IPS-11a (cell line): Measurements from ENCODE around the gene ADCY3.
A peak's percentile ranks its signal among the peaks of the same experiment; 100 is the strongest.

ENCODE experiments used
- H3K4me3 ChIP-seq: one replicate; pipeline ENCODE4 v1.5.1; 2013; ENCODE audit warnings: low read depth, low read length, control low read depth

The ADCY3 gene

DNA sequence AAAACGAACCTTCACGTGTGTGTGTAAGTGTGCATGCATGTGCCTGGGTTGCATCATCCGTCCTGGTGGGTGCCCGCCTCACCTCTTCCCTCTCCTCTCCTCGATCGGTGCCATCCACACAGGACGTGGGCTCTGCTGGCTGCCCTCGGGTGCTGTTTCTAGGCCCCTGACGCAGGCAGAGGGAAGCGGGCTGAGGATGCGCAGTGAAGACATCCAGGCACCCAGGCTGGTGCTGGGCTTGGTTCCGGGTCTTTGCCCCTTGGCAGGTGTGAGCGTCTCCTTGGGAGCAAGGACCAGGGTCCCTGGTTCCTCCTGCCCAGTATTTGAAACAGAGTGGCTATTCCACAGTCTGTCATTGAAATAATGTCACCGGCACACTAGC is 6.2 kb upstream of the ADCY3 start:
- no peak overlapping the region for H3K4me3 ChIP-seq

DNA sequence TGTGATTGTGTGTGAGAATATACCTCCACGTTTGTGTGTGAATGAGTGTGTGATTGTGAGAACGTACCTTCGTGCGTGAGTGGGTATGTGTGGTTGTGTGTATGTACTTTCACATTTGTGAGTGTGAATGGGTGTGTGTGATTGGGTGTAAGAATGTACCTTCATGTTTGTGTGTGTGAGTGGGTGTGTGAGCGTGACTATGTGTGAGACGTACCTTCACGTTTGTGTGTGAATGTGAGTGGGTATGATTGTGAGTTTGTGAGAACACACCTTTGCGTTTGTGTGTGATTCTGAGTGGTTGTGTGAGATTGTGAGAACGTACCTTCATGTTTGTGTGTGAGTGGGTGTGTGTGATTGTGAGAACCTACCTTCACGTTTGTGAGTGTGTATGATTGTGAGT is 5.8 kb upstream of the ADCY3 start:
- H3K4me3 ChIP-seq = no peak overlapping the region

DNA sequence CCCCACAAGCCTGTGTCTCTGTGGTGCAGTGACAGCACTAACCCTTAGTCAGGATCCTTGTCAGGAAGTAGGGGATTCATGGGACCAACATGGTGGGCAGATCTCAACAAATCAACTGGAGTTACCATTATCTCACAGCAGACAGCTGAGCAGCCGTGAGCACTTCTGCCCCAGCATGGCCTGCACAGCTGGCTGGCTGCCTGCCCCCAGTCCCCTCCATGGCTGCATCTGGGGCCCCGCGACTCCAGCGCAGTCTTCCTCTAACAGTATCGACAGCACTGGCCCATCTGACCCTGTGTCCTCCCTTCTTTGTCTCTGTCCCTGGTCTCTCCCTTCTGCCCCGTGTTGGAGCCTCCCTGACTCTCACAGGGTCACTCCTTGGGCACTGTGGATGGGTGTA is 4.7 kb upstream of the ADCY3 start:
- no peak overlapping the region for H3K4me3 ChIP-seq

DNA sequence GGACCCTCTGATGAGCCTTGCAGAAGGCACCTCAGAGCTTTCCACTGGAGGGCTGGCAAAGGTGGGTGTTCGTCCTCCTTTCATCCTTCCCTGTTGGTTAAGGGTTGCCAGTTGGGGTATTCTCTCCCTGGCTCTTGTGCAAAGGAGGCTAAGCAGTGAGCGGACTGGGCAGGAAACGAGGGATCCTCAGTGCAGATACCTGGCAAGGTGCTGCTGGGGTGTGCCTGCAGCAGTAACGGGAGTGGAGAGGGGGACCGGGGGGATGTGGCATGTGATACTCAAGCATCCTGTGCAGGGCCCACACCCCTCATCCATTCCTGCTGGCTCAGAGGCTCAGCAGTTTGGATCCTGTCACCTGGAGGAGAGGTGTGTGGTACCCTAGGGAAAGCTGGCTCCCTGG is 4.2 kb upstream of the ADCY3 start:
- no peak overlapping the region for H3K4me3 ChIP-seq

DNA sequence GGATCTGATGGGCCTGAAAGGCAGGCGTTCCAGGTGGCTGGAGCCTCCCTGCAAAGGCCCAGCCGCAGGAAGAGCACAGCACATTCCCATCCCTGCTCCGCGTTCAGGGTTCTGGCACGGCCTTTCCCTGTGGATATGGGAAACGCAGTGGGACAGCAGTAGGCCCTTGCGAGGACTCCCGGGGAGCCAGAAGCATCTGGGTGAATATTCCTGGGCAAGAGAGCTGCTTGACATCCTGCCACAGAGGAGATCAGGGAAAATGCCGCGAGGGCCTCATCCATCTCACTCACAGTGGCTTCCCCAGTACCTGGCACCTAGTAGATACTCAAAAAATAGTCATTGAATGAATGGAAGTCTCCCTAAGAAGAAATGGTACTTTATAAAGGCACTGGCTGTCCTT is 3.1 kb upstream of the ADCY3 start:
- no peak overlapping the region for H3K4me3 ChIP-seq

DNA sequence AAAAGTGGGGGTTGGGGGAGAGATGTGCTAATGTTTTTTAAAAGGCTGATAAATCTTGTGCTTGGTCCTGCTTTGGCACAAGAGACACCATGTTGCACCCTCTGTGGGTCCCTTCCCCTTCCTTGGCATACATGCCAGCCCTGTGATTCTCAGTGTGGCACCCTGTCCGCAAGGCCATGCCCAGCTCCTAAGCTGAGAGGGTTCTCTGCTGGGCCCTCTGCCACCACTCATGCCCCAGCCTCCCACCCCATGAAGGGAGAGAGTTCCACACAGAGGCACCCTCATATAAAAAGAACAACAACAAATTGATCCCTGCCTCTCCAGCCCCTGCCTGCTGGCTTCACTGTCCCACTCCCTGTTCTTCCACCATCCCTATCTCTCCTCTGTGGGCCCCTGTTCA is 2.5 kb upstream of the ADCY3 start:
- no peak overlapping the region for H3K4me3 ChIP-seq

DNA sequence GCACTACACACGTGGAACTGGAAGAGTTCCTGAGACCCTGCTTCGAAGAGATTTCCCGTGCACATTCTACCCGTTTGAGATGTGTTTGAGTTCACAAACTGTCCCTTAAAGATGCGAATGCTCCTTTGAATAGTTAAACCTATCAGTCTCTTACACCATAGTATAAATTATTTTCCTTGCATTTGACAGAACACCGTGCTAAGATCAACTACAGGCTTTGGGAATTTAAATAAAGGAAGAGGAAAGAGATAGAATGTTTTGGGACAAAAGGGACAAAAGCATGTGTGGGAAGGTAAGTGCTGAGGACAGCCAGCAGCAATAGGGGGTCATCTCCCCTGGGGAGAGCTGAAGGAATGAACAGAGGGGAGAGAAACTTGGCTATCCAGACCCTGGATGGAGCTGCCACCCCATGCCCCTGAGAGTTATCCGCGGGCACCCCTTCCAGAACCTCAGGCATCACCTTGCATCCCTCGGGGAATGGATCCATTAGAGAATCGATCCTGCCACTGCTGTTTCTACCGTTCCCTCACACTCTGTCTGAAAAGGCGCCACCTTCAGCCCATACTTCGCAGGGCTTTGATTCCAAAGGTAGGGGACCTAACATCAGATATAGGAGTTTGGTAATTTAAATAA is 888 bp upstream of the ADCY3 start:
- H3K4me3 ChIP-seq = peak overlapping the region; percentile 56

DNA sequence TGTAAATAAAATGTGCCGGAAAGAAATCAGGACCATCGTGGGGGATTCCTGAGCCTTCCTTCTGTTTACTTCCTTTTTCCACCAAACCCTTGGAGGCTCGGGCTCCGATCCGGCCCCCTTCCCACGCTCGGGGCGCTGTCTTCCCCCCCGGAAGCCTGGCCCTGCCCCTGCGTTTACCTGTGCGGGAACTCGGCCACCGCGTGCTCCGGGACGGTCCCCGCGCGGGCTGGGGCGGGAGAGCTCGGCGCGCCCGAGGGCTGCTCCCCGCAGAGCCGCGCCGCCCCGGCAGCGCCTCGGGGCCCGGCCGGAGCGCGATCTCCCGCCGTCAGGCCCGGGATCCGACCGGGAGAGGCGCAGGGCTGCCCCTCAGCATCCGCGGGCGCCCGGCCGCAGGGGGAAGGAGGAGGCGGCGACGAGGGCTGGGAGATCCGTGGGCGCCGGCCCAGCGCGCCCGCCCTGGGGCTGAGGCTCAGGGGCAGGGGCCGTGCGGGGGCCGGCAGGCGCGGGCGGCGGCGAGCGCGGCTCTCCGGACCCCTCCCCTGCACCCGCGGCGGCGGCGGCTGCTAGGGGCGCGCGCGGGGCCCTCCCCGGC is 435 bp downstream of the ADCY3 start:
- peak overlapping the region; percentile 35 for H3K4me3 ChIP-seq

DNA sequence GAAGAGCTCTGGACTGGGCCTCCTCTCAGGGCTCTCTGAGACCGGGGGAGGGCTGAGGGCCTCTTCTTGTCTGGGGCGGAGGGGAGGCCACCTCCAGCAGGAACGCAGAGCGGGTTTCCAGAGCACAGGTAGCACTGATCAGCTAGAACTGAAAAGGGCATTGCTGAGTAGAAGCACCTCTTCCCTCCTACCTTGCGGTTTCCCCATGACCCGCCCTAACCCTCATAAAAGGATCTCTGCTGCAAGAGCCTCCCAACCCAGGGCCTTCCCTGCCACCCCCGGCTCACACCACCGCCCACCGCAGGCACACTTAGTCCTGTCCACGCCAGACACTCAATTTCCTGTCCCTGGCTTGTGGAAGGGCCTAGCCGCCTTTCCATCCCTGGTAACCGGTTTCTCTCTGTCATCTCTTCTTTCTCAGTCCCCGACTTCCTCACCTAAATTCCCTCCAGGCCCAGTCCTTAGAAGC is 966 bp downstream of the ADCY3 start:
- peak overlapping the region; percentile 35 for H3K4me3 ChIP-seq

DNA sequence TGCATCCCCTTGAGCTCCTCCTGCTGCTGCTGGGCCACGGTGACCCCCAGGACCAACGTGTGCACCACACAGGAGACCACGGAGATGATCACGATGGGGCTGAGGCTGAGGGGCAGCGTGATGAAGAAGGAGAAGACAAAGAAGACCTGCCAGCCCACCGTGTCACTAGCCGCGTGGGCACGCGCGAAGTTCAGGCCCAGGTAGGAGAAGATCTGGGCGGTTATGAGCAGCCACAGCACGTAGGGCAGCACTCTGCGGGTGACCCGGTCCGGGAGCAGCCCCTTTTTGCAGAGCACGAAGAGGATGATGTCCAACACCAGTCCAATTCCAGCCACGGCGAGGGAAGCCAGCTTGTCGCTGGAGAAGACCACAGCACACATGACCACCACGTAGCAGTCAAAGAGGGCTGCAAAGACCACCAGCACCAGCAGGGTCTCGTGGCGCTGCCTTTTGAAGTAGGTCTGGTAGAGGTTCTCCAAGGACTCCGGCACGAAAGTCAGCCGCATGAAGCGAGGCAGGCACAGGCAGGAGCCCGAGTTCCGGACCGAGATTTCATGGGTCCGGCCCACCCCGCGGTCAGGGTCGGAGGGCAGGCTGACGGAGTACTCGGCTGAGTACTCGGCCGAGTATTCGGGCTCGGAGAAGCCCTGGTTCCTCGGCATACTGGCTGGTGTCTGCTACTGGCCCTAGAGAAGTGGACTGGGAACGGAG is 1.6 kb downstream of the ADCY3 start:
- no peak overlapping the region for H3K4me3 ChIP-seq

DNA sequence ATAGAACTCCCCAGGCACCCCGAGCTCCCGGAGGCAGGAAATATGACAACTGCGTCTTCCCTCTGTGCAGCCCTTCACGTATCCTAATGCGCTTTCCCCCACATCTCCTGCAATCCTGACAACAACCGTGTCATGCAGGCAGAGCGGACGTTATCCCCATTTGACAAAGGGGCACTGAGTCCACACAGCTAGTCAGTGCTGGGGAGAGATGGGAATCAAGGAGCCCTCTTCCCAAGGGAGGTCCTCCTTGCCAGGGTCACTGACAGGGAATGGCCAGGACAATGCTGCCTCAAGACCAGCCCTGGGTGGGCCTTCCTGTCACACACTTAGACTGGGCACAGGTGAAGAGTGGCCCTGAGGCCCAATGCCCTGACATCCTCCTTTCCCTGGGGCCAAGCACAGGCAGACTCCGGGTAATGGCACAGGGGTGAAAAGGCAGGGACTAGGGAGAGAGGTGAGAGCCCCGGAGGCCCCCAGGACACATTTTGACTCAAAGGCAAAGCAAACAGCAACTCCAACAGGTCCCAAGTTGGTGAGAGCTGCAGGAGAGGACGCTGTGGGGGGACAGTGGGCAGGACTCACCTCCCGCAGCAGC is 2.2 kb downstream of the ADCY3 start:
- no peak overlapping the region for H3K4me3 ChIP-seq

DNA sequence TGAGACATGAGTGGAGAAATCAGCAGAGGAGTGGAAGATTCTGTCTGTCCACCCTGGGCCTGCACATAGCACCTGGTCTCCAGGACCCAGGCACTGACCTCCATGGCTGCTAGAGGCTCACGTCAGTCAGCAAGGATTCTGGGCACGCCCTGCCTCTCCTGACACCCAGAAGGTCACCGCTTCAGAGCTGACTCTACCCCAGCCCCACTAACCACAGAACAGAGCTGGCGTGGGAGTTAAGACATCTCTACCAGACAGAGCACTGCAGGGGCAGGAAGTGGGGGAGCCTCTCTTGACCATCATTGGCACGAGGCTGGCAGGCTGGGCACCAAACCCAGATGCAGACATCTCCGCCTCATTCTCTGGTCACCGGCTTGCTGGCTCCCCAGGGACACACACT is 3.0 kb downstream of the ADCY3 start:
- H3K4me3 ChIP-seq = no peak overlapping the region

DNA sequence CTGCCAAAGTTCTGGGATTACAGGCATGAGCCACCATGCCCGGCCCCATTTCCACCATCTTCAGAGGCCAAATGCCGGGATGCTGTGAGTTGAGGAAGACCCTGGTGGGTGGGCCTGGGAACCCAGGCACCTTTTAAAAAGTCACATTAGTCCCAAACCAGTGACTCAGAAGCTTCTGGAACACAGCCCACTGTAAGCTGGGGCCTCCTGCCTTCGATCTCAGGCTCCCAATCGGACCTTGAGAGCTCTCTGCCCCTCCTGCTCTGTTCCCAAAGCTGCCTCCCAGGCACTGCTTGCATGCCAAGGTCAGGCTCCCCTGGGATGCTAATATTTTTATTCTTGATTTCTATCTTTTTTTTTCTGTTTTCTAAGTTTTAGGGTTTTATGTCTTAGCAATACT is 4.2 kb downstream of the ADCY3 start:
- H3K4me3 ChIP-seq = no peak overlapping the region

DNA sequence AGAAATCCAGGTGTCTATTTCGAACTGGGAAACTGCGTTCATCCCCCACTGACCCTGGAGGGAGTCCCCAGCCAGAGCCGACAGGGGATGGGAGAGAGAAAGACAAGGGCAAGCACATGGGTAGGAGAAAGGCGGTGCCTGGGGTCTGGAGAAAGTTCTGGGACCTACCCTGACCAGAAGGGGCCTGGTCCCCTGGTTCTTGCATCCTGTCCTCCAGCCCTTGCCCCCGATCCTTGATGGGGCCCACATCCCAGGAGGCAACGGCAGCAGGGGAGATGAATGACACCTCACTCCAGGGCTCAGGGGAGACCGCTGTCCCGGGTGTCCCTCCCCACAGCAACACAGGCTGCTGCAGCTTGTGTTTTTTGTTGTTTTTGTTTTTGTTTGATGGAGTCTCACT is 4.9 kb downstream of the ADCY3 start:
- no peak overlapping the region for H3K4me3 ChIP-seq

DNA sequence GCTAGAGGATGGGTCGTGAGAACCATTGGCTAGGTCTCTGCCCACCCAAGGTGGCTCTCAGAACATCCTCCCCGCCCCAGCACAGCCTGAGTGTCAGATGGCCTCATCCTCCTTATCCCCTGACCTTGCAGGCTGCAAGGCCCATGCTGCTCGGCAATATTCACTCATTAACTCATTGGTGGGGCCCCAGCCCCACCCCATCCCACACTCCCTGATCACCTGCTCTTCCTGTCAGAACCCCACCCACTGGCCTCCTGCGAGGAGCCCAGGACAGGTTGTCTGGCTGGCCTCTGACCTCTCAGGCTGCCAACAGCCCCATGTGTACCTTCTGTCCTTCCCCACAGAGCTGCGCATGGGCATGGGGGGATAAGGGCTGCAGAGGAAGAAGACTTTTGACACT is 5.3 kb downstream of the ADCY3 start:
- no peak overlapping the region for H3K4me3 ChIP-seq

DNA sequence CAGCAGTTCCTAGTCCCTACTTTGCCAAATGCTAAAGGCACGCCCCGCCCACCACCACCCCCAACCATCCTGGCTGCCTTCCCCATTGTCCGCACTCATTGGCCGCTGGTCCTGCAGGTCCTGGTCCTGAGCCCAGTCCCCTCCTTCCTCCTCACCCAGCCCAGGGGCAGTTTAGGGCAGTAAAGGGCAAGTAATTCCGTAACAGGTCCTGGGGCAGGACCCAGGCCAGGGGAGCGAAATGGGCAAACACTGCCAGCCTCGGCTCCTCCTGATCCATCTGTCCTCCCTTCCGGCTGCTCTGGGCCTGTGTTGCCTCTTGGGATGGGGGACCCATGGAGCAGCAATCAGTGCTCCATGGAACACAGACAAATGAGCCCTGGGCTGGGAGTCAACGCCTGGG is 6.1 kb downstream of the ADCY3 start:
- no peak overlapping the region for H3K4me3 ChIP-seq

DNA sequence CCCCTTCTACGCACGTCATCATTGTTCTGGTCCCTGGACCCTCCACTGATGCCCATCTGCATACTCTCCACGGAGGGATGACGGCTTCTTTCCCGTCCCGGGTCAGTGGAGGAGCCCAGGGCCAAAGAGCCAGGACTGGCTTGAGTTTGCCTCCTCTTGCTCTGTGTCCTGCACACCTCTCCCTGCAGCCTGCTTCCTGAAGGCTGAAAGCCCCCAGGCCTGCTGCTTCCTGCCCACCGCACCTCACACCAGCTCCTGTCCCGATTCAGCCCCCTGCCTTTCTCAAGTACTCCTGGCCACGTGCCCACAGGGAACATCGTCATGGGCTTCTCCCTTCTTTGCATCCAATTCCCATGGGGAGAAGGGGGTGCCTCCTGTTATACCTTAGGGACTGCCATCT is 7.1 kb downstream of the ADCY3 start:
- no peak overlapping the region for H3K4me3 ChIP-seq

DNA sequence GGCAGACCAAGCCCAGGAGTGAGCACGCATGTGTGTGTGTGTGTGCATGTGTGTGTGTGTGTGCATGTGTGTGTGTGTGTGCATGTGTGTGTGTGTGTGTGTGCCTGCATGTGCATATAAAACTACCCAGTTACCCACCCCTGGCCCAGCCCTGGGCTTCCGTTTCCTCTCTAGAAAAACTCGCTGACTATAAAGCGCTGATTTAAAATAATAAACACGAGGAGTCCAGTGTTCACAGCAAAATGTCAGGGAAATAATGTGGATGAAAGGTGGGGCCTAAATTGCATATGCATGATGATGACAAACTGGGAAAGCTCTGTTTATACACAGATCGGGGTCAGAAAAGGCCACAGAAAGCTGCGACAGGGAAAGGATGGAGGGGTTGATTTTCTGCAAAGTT is 7.5 kb downstream of the ADCY3 start:
- H3K4me3 ChIP-seq = no peak overlapping the region

DNA sequence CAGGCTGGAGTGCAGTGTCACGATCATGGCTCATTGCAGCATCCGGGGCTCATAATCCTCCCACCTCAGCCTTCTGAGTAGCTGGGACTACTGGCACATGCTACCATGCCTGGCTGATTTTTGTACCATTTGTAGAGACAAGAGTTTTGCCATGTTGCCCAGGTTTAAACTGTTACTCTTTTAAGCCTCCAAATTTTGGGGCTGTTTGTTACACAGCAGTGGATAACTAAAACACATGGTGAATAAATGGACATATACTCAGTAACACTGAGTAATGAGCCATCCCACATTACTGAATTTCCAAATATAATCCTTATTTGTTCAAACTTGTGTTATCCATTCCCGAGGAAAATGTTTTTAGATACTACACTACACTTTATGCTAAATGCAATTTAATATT is 9.8 kb downstream of the ADCY3 start:
- H3K4me3 ChIP-seq = no peak overlapping the region

DNA sequence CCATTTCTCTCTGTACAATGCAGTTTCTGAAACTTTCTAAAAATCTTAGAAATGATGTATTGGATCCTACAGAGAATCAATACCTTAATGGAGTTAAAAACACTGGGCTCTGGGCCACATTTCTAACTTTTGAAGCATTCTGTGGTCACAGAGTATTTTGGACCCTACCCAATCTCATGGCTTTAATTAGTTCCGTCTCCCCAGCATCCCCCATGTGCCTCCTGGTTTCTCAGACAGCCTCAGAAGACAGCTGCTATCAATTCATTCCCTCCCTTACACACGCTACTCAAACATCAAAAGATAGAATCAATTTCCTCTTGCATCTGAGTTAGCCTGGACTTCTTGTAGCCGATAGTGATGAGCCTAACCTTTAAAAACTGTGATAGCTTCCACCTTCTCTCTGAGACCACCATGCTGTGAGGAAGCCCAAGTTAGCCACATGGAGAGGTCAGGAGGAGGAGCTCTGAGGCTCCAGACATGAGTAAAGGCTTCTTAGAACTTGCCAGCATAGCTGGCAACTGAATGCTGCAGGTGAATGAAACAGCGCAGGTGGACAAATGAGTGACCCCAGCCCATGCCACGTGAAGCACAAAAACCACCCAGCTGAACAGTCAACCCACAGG is 10.4 kb downstream of the ADCY3 start:
- H3K4me3 ChIP-seq = no peak overlapping the region

DNA sequence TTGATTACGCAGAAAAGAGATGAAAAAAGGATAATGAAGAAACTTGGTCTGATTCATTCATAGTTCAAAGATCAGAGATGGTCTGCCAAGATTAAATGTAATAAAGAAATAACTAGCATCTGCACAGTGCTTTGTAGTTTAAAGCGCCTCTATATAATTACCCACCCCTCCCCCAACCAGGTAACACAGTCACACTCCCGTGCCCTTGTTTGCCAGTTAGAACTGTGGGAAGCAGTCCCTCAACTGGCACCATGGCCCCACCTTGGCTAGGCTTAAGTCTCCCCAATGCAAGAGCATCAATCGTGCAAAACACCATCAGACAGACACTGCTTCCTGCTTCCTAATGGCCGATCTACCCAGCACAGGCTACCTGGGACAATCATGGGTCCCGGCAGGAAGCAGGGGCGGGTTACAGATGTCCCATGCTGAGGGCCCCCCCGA is 11.6 kb downstream of the ADCY3 start:
- no peak overlapping the region for H3K4me3 ChIP-seq

DNA sequence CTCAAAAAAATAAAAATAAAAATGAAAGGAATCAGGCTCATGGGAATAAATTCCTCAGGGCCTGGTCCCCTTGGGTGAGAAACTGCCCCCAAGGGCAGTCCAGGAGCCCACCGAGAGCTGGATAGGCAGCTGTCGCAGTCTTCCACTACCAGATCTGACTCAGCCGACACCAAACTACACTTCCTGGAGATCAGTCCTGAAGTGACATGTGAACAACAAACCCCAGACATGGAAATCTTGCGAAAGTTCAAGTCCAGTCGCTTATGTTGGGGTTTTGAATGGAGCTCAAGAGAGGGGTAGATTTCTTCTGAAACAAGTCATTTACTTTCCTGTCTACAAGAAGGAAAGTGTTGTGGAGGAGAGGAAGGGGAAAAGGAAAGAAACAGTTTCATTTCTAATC is 12.9 kb downstream of the ADCY3 start:
- no peak overlapping the region for H3K4me3 ChIP-seq
